ENCODE data around the gene SUPT3H.

GRCh38 chr6:44851176-44851575 lies 526.6 kb downstream of the SUPT3H start:
- TF ChIP-seq CTCF (IDR thresholded peaks at IDR 0.05) (no peak), POLR2AphosphoS5 (IDR thresholded peaks at IDR 0.05) (no peak), POLR2A (IDR thresholded peaks at IDR 0.05) (no peak)
